Hepatic stellate cell (primary cell): ENCODE measurements around the gene KRTAP5-2.
"Not testable (repeated sequence)": the region's sequence is repeated elsewhere in the genome, so short reads cannot be mapped to it uniquely, and the experiment has no call there.

Experiments used
- DNase-seq: peaks from one replicate; pipeline ENCODE4 v3.0.0; 2011; ENCODE audit warnings: low spot score

KRTAP5-2 gene

DNA sequence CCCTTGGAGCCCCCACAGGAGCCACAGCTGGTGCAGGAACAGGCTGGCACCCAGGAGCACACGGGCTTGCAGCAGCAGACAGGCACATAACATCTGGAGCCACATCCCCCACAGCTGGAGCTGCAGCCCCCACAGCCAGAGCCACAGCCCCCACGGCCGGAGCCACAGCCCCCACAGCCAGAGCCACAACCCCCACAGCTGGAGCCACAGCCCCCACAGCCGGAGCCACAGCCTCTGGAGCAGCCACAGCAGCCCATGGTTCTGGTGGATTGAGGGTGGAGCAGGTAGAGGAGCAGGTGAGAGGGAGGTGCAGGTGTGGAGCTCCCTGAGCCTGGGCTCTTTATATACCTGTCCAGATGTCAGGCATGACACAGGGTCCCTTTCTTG is at the start of gene KRTAP5-2:
Gene KRTAP5-2, minus strand, starts transcription at position 301 of the 387 bp plus-strand sequence. Its CDS starts 44 bp downstream, at position 257.
- no peak for DNase-seq

- DNase-seq = not testable (repeated sequence)
Observed at GRCh38 chr11:1646540-1646939, 48.4 kb upstream of the KRTAP5-2 start.

GRCh38 chr11:1645357-1645821 is 47.3 kb upstream of the KRTAP5-2 start:
- no peak for DNase-seq

GRCh38 chr11:1644601-1645356 is 46.7 kb upstream of the KRTAP5-2 start:
- DNase-seq = no peak

DNA sequence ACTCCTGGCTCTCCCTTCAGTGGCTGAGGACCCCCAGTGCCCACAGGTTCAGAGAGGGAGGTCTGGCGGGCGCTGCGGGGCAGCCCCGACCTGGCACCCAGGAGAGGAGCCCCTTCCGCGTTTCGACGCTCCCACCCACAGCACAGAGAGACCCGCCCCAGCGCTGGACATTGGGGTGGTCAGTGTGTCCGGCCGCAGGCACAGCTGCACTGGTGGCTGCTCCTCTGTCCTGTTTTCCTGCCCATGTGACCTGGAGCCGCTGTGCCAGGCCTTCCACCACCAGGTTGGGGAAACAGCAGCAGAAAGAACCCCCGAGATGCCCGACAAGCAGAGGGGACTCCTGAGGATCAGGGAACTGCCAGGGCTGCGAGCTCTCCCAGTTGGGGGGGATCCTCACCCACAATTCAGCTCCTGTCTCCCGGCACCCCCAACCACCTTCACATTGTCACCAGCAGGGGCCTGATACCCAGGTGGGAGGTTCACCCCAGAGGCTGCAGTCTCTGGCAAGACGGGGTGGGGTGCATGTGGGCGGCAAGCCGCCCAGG is 45.1 kb upstream of the KRTAP5-2 start:
- no peak for DNase-seq

- no peak for DNase-seq
Observed at GRCh38 chr11:1642288-1643145, 44.4 kb upstream of the KRTAP5-2 start.

DNA sequence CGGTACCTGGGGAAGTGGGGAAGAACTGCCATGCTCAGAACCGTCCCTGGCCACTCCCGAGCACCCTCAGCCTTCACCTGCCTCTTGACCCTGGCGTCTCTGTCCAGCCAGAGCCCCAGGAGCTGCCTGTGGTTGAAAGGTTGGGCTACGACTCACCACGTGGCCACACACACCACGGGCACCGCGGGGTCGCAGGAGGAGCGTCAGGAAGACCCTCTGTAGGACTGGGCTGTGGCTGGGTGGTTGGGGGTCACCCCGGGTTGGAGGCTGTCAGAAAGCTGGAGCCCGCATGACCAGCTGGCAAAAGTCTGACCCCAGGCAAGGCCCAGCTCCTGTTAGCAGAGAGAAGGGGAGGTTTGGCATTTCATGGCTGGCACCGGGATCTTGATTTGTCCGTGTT is 43.0 kb upstream of the KRTAP5-2 start:
- no peak for DNase-seq

DNA sequence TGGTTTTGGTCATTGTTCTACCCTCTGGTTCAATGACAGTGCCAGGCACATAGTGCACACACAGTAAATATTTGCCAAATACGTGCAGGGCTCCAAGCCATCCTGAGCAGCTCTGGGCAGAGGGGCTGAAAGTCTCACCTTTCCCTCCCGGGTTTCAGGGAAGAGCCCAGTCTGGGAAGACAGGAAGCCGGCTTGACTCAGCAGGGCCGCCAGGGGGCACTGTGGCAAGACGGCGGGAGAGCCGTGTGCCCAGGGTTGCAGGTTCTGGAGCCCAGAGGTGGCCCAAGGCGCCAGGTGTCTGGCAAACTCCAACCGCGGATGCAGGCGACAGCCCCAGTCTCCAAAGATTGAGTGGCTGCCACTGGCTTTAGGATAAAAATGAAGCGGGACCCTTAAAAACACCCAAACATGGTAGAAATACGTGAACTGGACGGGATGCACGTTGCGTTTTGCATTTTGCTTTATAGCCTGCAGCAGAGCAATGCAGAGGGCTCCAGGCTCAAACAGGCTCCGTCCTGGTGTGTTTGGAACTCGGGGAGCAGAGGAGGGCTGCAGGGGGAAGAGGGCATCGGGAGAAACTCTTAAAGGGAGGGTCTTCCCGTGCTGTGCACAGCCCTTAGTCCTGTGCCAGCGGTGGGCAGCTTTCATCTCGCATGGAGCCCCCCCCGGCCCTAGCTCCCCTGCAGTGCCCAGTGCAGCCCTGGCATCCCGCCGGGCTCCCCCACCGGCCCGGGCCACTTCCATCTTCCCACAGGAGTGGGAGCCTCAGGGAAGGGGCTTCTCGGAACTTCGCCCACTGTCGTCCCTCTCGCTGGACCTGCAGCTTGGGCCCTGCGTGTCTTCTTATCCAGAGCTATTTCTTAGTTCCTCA is 42.2 kb upstream of the KRTAP5-2 start:
- DNase-seq = peak; percentile 67

DNA sequence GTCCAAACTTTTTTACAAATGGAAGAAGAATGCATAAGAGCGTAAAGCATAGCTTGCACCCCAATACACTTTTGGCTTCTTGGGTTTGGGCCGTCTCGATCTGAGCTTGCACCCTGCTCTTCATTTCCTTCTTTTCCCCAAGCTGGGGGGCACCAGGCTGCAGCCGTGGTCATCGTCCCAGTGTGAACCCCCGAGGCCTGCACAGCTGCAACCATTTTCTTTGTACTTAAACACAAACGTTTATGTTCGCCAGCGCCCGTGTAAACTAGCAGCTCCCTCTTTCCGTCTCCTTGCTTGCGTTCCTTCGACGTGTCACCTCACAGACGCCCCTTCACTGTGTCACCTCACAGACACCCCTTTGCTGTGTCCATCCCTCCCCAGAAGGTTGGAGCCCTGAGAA is 41.6 kb upstream of the KRTAP5-2 start:
- no peak for DNase-seq

DNA sequence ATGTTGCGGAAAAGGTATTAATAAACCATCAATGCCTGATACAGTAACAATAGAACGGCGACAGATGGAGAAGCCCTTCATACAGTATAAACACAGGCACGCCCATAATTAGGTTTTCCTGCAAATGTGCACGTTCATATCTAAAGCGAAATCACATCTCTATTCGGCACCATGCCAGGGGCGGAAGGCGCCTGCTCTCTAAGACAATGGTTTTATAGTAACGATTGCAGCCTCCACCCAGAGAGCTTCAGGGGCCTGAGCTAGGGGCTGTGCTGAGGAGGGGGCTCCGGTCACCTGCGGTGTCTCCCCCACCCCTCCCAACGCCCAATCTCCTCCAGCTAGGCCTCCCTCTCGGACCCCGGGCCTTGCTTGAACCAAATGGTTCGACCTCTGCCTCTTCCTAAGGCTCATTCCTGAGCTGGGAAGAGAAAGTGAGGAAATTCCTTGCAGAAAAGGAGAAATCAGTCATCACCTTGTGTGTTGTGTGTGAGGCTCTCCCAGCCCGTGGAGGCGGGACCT is 41.1 kb upstream of the KRTAP5-2 start:
- no peak for DNase-seq

GRCh38 chr11:1638344-1638743 is 40.2 kb upstream of the KRTAP5-2 start:
- no peak for DNase-seq

GRCh38 chr11:1637628-1638027 is 39.5 kb upstream of the KRTAP5-2 start:
- no peak for DNase-seq

DNA sequence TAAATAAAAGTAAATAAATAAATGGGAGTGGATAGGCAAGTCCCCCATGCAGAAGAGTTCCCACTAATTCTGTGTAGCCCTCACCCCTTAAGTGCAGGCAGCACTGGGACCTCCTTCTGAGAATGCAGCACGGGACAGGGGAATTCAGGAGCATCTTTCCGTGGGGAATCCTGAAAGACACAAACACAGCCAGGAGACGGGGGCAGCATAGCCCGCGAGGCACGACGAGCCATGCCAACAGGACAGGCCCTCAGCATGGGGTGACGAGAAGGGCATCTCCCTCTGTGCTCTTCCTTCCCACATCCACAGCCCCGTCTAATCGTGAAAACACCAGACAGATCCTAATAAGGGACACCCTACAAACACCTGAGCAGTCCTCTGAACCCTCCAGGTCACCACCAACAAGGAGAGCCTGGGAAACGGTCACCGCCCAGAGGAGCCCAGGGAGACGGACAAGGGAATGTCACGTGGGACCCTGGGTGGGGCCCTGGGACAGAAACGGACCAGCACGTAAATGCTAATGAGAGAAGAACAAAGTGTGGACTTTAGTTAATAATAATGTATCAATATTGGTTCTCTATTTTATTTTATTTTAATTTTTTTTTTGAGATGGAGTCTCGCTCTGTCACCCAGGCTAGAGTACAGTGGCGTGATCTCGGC is 38.3 kb upstream of the KRTAP5-2 start:
- DNase-seq = no peak

DNA sequence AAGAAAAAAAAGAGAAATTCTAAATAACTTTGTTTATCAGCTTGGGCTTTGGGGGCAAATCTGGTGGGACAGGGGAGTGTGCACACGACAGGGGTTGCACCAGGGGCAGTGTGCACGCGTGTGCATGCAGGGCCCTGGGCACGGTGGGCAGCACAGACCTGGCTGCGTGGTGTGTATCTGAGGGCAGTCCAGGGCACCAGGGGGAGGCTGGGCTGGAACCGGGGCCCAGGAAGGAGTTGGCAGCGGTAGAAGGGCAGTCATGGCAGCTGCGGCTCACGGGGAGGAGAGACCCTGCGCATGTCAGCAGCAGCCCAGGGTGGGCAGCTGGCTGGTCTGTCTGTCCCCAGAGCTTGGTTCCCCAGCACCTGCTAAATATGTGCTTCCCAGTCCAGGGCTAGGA is 35.8 kb upstream of the KRTAP5-2 start:
- no peak for DNase-seq

GRCh38 chr11:1632053-1632714 is 34.1 kb upstream of the KRTAP5-2 start:
- no peak for DNase-seq

DNA sequence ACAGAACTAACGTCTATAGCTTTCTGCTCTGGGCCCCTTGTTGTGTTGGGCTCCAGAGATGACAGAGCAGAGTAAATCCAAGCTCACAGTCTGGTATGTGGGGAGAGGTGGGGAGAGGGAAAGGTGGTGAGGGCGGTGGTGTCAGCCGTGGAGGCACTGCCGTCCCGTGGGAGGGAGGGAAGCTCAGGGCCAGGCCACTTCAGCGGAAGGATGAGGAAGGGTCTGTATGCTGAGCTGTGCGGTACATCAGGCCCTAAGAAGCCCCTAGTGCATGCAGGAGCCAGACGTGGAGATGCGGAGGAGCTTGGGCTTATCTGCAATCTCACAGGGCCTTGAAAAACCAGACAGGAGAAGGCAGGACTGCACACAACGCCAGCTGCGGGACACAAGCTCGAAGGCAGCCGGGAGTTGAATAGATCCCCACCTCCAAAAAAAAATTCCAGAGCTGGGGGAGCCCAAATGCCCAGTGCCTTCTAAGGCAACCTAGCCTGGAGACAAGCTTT is 33.0 kb upstream of the KRTAP5-2 start:
- DNase-seq = no peak

DNA sequence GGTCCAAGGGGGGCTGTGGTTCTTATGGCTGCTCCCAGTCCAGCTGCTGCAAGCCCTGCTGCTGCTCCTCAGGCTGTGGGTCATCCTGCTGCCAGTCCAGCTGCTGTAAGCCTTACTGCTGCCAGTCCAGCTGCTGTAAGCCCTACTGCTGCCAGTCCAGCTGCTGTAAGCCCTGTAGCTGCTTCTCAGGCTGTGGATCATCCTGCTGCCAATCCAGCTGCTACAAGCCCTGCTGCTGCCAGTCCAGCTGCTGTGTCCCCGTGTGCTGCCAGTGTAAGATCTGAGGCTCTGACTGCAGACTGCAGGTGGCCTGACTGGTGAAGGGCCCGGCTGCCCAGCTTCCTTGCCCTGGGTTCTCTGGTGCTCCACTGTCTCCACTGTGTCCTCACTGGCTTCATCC is 32.2 kb upstream of the KRTAP5-2 start:
- no peak for DNase-seq

GRCh38 chr11:1629326-1630185 is 31.5 kb upstream of the KRTAP5-2 start, which contains the start of gene KRTAP5-5:
Gene KRTAP5-5 (plus strand): TSS chr11:1629775. CDS start chr11:1629841, 66 bp downstream.
- DNase-seq = no peak
